Mesothelial cell of epicardium (in vitro differentiated cells): ENCODE measurements around the gene RRP36. TPM values are rescaled to one million over a fixed set of nuclear protein-coding genes. Genes with fewer than 3 reads are reported as not detected.

Experiments used
- DNase-seq, 2 experiments: peaks; one replicate each; pipeline ENCODE4 v3.0.0; 2021; ENCODE audit warnings: low spot score in 2 of 2; ENCODE audit not compliant: unreplicated experiment in 2 of 2
- H3K27ac Mint-ChIP-seq: 2 replicates; pipeline ENCODE4 v1.8.0; 2021; ENCODE audit warnings: mixed read lengths
- H3K27me3 Mint-ChIP-seq: 2 replicates; pipeline ENCODE4 v1.8.0; 2021; ENCODE audit warnings: low read depth, mixed read lengths
- H3K36me3 Mint-ChIP-seq: 2 replicates; pipeline ENCODE4 v1.8.0; 2021; ENCODE audit warnings: mixed read lengths
- H3K4me1 Mint-ChIP-seq: 2 replicates; pipeline ENCODE4 v1.8.0; 2021; ENCODE audit warnings: mixed read lengths
- H3K4me3 Mint-ChIP-seq: 2 replicates; pipeline ENCODE4 v1.8.0; 2021; ENCODE audit warnings: mild to moderate bottlenecking, moderate library complexity, mixed read lengths
- H3K9me3 Mint-ChIP-seq: 2 replicates; pipeline ENCODE4 v1.8.0; 2021; ENCODE audit warnings: mixed read lengths
- total RNA-seq: library from RNA; stranded (reverse); gene quantifications from 3 replicates; pipeline ENCODE4 v1.2.1, GENCODE V29; 2021
- TF ChIP-seq, protein P1 (sequence below): fragments of 200-600 bp; sonication (generic); IDR thresholded peaks from one replicate; pipeline ENCODE4 v1.5.0; 2021; ENCODE audit warnings: antibody characterized with exemption; ENCODE audit not compliant: unreplicated experiment

Gene RRP36
- total RNA-seq, 1 donor from 2014 or later = 44.2 TPM

DNA sequence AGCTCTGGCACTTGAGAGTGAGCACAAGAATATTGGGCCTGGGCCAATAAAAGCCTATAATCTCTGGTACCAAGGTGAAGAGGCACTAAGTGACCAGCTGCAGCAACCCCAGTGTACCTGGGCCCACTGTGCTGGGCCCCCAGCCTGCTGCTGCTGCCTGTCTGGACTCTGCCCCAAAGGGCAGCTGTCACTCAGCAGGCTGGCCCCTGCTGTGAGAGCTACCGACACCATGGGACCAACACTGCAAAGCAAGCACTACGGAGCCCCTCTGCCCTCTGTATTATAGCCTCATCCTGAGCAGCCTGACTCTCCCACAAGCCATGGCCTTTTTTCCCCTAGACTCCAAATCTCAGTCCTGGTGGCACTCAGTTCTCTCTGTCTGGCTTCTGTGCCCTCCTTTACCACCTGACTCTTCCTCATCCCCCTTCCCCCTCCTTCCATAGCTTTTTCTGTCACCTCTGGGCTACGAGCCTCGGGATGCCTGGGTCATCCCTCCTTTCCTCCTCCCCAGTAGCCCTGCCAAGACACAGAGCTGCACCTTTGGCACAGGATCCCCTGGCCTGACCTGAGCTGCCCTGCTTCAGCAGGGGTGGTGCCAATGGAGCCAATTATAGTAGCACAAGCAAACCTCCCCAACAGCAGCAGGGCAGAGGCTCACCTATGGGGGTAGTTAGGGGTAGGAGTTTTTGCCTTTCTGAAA, 14.2 kb downstream of the RRP36 start:
- no peak overlapping the region for H3K27ac Mint-ChIP-seq

DNA sequence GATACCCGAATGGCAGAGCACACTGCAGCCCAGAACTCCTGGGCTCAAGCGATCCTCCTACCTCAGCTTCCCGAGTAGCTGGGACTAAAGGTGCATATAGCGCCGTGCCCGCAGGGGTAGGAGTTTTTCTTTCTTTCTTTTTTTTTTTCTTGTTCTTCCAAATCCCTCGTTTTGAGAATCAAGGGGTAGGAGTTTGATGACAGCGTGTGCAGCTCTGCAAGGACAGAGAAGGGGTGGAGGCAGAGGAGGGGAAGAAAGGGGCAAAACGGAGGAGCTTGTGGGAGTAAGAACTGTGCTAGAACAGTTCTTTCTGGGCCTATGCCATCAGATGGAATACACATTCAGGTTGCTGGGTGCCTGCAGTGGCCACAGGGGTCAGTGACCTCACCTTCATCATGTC, 15.3 kb downstream of the RRP36 start:
- H3K27me3 Mint-ChIP-seq = no peaks in the 10 kb centered on the region
- no peaks in the 10 kb centered on the region for H3K9me3 Mint-ChIP-seq
- H3K4me1 Mint-ChIP-seq = no peaks in the 10 kb centered on the region
- no peak overlapping the region for H3K4me3 Mint-ChIP-seq
- H3K36me3 Mint-ChIP-seq = peaks cover 52% of the 10 kb centered on the region
- TF ChIP-seq, protein P1, sequence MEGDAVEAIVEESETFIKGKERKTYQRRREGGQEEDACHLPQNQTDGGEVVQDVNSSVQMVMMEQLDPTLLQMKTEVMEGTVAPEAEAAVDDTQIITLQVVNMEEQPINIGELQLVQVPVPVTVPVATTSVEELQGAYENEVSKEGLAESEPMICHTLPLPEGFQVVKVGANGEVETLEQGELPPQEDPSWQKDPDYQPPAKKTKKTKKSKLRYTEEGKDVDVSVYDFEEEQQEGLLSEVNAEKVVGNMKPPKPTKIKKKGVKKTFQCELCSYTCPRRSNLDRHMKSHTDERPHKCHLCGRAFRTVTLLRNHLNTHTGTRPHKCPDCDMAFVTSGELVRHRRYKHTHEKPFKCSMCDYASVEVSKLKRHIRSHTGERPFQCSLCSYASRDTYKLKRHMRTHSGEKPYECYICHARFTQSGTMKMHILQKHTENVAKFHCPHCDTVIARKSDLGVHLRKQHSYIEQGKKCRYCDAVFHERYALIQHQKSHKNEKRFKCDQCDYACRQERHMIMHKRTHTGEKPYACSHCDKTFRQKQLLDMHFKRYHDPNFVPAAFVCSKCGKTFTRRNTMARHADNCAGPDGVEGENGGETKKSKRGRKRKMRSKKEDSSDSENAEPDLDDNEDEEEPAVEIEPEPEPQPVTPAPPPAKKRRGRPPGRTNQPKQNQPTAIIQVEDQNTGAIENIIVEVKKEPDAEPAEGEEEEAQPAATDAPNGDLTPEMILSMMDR = no peak
- no peak for DNase-seq
- no peak overlapping the region for H3K27ac Mint-ChIP-seq

More for the DNA sequence above, 14.2 kb downstream of the RRP36 start:
- Mint-ChIP-seq H3K9me3 (no peaks in the 10 kb centered on the region), H3K4me3 (no peak overlapping the region), H3K27me3 (no peaks in the 10 kb centered on the region), H3K36me3 (peaks cover 50% of the 10 kb centered on the region), H3K4me1 (no peaks in the 10 kb centered on the region)
- no peak for DNase-seq
- TF ChIP-seq, protein P1 = no peak

DNA sequence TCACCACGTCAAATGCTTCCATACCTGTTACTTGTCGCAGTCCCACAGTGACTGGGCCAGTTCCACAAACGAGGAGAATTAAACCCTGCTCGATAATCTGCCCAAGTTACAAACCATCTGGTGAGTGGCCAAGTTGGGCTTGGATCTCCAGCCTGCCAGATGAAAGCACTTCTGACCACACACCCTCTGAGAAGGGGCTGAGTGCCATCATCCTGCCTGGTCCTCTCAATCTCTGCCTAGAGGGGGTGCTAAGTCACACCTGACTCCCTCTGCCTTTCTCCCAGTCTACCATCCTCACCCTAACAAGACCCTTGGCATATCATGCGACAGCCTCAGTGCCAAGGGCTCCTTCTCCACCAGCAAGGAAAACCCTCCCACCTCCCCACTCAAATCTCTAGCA, 15.8 kb downstream of the RRP36 start:
- no peak for DNase-seq
- peaks cover 50% of the 10 kb centered on the region for H3K36me3 Mint-ChIP-seq
- TF ChIP-seq, protein P1 = no peak
- H3K27me3 Mint-ChIP-seq = no peaks in the 10 kb centered on the region
- H3K27ac Mint-ChIP-seq = no peak overlapping the region
- no peaks in the 10 kb centered on the region for H3K4me1 Mint-ChIP-seq
- no peak overlapping the region for H3K4me3 Mint-ChIP-seq
- H3K9me3 Mint-ChIP-seq = no peaks in the 10 kb centered on the region

DNA sequence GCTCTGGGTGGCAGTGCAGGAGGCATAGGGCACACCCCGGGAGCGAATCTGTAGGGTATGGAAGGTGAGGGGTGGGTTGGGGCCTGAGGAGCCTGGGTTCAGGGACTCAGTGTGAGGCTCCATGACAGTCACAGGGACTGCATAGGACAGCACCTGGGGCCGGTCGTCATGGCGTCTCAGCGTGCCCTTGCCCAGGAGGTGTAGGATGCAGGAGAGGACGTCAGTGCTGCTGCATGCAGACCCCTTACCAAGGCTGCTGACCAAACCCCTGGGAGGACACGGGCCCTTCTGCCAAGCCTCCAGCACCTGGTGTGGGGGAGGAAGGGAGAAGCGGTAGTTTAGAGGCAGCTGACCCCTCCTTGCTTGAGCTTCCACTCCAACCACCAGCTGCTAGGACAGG, 16.3 kb downstream of the RRP36 start:
- H3K9me3 Mint-ChIP-seq = no peaks in the 10 kb centered on the region
- H3K36me3 Mint-ChIP-seq = peaks cover 53% of the 10 kb centered on the region
- no peak overlapping the region for H3K4me3 Mint-ChIP-seq
- no peaks in the 10 kb centered on the region for H3K4me1 Mint-ChIP-seq
- no peak for DNase-seq
- H3K27ac Mint-ChIP-seq = no peak overlapping the region
- TF ChIP-seq, protein P1 = no peak
- no peaks in the 10 kb centered on the region for H3K27me3 Mint-ChIP-seq

DNA sequence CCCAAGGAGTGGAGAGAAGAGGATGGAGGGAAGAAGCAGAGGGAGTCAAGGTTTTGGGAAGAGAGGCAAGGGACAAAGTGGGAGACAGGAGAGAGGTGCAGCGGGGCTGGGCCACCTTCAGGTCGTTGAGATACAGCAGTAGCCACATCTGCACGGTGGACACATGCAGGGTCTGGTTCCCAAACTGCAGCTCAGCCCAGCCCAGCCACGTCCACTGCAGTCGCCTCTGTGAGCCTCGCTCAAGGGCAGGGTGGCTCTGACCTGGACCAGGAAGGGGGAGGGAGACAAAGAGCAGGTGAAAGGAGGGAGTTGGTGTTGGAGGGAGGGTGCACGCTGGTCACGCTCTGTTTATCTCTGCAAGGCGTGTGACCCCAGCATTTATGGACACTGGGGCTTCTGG, 17.3 kb downstream of the RRP36 start:
- no peak for DNase-seq
- Mint-ChIP-seq H3K36me3 (peaks cover 51% of the 10 kb centered on the region), H3K27ac (no peak overlapping the region), H3K4me1 (no peaks in the 10 kb centered on the region), H3K27me3 (no peaks in the 10 kb centered on the region), H3K4me3 (no peak overlapping the region), H3K9me3 (no peaks in the 10 kb centered on the region)
- TF ChIP-seq, protein P1 = no peak
